AG20443 (cell line): ENCODE measurements around the gene C3orf22.
"Not testable (repeated sequence)": the region's sequence is repeated elsewhere in the genome, so short reads cannot be mapped to it uniquely, and the experiment has no call there.

Source experiments
- DNase-seq: peaks from one replicate; pipeline ENCODE4 v3.0.0; 2012; ENCODE audit warnings: low spot score, mixed read lengths

Gene C3orf22

GRCh38 chr3:126558336-126559071, at the start of gene C3orf22:
Gene C3orf22 (minus strand): TSS chr3:126558932. CDS start chr3:126553390, 5,542 bp downstream.
- peak; percentile 4 for DNase-seq

- peak; percentile 43 for DNase-seq
These were observed 48.6 kb upstream of the C3orf22 start for GRCh38 chr3:126607214-126607908.

GRCh38 chr3:126606001-126606400, 47.3 kb upstream of the C3orf22 start:
- DNase-seq, result no peak

GRCh38 chr3:126604691-126605090, 46.0 kb upstream of the C3orf22 start:
- no peak for DNase-seq

GRCh38 chr3:126599101-126599500, 40.4 kb upstream of the C3orf22 start:
- no peak for DNase-seq

- DNase-seq, result not testable (repeated sequence)
These were observed 36.7 kb upstream of the C3orf22 start for GRCh38 chr3:126595479-126595878.

GRCh38 chr3:126591515-126591914, 32.8 kb upstream of the C3orf22 start:
- DNase-seq, result not testable (repeated sequence)

- DNase-seq, result no peak
These were observed 23.6 kb upstream of the C3orf22 start for GRCh38 chr3:126582311-126582710.

- DNase-seq, result no peak
These were observed 22.8 kb upstream of the C3orf22 start for GRCh38 chr3:126581569-126581968.

GRCh38 chr3:126580746-126581145, 22.0 kb upstream of the C3orf22 start:
- DNase-seq, result no peak

GRCh38 chr3:126578702-126579101, 20.0 kb upstream of the C3orf22 start:
- DNase-seq, result no peak

GRCh38 chr3:126577261-126577660, 18.5 kb upstream of the C3orf22 start:
- no peak for DNase-seq

GRCh38 chr3:126573492-126574117, 14.9 kb upstream of the C3orf22 start:
- no peak for DNase-seq

GRCh38 chr3:126571078-126571477, 12.3 kb upstream of the C3orf22 start:
- peak; percentile 6 for DNase-seq

GRCh38 chr3:126570103-126570541, 11.4 kb upstream of the C3orf22 start:
- DNase-seq, result peak; percentile 24

GRCh38 chr3:126569390-126569975, 10.8 kb upstream of the C3orf22 start:
- DNase-seq, result peak; percentile 3

GRCh38 chr3:126568776-126569342, 10.1 kb upstream of the C3orf22 start:
- DNase-seq, result peak; percentile 9

- DNase-seq, result peak; percentile 29
These were observed 9.1 kb upstream of the C3orf22 start for GRCh38 chr3:126567696-126568438.

GRCh38 chr3:126562737-126563276, 4.1 kb upstream of the C3orf22 start:
- no peak for DNase-seq

GRCh38 chr3:126557761-126558160, 971 bp downstream of the C3orf22 start:
- peak; percentile 58 for DNase-seq

- peak; percentile 6 for DNase-seq
These were observed 1.4 kb downstream of the C3orf22 start for GRCh38 chr3:126557415-126557745.
